HG03103 (cell line): ENCODE results near the gene SCAF8.

Source experiments
- ATAC-seq: cut with Tn5 transposase; IDR thresholded peaks from one replicate; pipeline ENCODE4 v1.9.1; 2021; ENCODE audit warnings: low read depth; ENCODE audit not compliant: unreplicated experiment

The SCAF8 gene

DNA sequence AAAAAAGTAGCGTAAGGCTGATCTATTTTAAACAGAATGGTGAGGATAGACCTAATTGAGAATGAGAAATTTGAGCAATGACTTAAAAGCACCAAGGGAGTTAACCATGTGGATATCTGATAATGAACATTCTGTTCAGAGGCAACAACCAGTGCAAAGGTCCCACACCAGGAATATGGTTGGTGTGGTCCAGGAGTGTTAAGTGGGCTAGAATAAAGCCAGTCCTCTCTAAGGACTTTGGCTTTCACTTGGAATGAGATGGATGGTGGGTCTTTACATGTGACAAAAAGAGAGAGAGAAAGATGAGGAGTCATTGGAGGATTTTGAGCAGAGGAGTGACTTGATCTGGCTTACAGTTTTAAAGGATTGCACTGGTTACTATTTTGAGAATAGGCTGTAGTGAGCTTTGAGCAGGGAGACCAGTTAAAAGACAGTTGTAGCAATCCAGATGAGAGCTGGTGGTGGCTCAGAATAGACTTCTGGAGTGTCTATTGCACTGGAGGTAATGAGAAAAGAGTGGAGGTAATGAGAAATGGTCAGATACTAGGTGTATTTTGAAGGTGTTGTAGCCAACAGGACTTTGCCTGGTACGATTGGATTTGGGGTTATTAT lies 89.8 kb downstream of the SCAF8 start:
- no peak for ATAC-seq

- no peak for ATAC-seq
Measured at GRCh38 chr6:154824076-154824475, 90.9 kb downstream of the SCAF8 start.

GRCh38 chr6:154829970-154830369 lies 96.8 kb downstream of the SCAF8 start:
- no peak for ATAC-seq

- ATAC-seq: no peak
Measured at GRCh38 chr6:154830771-154831170, 97.6 kb downstream of the SCAF8 start.

DNA sequence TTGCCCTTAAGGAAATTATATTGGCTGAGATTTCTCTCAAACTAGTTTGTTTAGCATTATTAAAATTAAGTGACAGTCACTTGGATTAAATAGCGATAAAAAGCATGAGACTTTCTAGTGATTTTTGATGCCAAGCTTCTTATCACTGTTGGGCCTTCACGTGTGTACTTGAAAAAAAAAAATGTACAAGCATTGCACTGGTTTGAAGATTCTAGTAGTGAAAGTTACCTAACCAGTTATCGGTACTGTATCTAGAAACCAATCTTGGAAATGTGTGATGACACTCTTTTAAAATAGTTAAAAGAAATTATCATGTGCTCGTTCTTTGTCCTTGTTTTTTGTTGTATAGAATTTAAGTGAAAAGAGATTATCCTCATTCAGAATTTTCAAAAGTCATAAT lies 102.1 kb downstream of the SCAF8 start:
- no peak for ATAC-seq

DNA sequence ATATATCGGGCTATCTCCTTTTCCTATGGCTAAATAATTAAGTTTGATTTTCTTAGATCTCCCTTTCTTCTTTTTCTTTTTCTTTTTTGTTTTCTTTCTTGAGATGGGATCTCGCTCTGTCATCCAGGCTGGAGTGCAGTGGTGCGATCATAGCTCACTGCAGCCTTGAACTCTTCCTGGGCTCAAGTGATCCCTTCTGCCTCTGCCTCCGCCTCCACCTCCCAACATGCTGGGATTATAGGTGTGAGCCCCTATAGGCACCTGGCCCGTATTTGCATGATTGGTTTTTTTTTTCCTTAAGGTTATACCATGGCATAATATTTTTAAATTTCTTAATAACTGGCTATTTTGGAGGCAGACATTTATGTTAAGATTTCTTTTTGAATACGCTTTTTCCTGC lies 106.3 kb downstream of the SCAF8 start:
- ATAC-seq: no peak

- no peak for ATAC-seq
Measured at GRCh38 chr6:154840363-154840762, 107.1 kb downstream of the SCAF8 start.

DNA sequence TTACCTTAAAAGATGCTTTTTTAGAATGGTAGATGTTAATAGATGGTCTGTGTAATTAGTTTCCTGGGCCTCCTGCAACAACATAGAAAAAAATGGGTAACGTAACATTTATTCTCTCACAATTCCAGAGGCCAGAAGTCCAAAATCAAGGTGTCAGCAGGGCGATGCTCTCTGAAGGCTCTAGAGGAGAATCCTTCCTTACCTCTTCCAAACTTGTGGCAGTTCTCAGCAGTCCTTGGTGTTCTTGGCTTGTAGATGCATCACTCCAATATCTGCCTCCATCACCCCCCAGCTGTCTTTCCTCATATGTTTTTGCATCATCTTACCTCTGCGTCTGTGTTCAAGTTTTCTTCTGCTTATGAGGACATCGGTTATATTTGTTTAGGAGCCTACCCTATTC lies 107.9 kb downstream of the SCAF8 start:
- ATAC-seq: no peak

DNA sequence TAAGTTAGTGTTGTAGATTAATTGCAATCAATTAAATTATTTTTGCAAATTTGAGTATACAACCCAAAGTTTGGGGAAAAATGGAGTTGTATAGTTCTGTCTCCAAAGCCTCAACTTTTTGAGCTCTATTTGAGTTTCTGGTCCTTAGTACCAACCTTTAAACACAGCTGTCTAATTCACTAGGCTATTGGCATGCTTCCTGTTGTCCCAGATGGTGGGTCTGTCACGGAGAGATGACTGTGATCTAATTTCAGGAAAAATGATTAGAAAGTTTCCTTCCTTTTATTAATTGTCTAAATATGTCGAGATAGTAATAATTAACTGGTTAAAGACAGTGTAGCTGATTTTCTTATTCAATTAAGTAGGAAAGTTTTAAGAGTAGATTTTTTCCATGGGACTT lies 109.6 kb downstream of the SCAF8 start:
- ATAC-seq: no peak

GRCh38 chr6:154847318-154847717 lies 114.1 kb downstream of the SCAF8 start:
- no peak for ATAC-seq

DNA sequence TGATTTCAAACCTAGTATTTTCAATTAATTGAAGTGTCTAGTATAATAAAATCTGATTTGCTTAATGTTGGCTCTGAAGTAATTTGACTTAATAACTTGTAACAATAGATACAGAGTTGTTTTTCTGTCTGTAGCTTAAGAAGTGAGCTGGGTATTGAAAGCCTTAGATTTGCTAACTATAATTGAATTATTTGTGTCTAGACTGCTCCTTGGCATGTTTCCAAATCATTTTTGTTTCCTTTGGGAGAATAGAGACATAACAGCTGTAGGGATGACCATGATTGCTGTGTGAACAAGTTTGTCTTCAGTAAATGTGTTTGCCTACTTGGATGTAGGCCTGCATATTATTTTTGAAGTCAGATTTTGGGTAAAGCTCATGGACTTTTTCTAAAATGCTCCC lies 115.4 kb downstream of the SCAF8 start:
- ATAC-seq: no peak

GRCh38 chr6:154849475-154849874 lies 116.3 kb downstream of the SCAF8 start:
- no peak for ATAC-seq

DNA sequence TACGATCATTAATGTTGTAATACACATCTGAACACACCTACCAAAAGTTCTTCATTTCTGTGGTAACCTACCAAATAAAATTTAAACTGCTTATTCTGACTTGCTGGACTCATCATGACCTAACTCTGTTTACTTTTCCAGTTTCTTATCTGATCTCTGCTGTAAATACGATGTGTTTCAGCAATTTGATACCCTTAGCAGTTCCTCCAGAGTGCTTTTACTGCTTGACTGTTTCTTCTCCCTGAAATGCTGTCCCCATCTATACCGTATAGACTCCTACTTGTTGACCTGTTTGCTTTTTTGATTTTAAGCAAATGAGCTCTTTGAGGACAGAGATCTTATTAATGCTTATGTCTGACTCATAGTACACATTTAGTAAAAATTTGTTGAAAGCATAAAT lies 119.5 kb downstream of the SCAF8 start:
- ATAC-seq: no peak

DNA sequence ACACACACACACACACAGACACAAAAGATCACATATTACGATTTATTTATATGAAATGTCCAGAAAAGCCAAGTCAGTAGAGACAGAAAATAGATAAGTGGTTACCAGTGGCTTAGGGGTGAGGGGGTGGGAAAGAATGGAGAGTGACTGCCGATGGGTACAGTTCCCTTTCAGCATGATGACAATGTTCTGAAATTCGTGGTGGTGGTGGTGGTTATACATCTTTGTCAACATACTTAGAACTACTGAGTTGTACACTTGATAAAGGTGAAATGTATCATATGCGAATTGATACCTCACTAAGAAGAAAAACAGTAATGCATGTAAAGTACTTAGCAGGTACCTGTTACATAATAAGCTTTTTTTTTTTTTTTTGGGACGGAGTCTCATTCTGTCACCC lies 124.3 kb downstream of the SCAF8 start:
- no peak for ATAC-seq

DNA sequence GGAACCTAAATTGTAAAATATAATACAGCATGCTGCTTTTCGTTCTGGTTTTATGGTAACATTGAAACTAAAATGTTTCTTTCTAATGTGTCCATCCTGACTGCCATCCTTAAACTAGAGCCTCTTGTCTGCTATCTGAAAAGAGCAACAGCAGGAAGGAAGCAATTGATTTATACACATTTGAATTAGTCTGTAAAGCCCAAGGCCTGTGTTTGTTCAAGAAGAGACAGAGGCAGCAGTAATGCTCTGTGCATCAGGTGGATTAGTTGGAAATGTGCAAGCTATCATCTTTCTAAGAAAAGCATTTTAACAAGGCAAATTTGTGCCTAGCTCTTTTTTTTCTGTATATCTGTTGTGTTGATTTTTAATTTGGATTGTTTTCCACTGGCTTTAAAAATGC lies 128.6 kb downstream of the SCAF8 start:
- no peak for ATAC-seq

DNA sequence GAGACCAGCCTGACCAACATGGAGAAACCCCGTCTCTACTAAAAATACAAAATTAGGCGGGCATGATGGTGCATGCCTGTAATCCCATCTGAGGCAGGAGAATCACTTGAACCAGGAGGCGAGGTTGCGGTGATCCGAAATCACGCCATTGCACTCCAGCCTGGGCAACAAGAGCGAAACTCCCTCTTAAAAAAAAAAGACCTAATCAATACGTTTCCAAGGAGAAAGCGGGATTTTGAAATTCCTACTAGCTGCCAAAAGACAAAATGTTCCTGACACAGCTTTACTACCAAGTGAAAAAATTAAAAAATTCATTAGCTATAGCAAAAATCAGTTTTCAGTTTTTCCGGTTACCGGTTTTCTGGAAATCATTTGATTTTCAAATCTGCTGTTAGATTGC lies 129.3 kb downstream of the SCAF8 start:
- no peak for ATAC-seq

DNA sequence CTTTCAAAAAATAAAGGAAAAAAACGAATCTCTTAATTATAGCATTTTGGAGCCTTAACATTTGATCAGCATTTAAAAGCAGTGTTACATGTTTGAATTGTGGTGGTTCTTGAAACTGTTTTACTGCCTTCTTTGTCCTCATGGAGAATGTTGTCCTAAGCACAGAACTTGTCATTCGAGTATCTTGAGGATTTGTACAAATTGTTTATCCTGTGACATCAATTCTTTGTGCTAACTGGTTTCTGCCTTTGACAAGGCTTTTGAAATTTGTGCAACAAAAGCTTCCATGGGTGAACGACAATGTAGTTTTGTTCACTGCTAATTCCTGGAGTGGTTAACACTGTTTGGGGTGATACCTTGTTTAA lies 130.8 kb downstream of the SCAF8 start:
- ATAC-seq: no peak

DNA sequence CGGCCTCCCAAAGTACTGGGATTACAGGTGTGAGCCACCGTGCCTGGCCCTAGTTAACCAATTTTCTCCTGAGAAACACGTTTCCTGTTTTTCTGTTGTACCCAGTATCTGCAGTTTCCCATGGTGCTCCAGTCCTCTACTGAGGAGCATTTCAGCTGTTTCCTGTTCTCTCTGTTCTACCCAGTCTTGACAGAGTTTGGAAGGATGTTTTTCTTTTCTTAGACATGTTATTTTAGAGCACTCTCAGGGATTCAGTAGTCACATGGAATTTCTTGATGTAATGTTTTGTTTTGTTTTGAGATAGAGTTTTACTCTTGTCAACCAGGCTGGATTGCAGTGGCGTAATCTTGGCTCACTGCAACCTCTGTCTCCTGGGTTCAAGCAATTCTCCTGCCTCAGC lies 132.1 kb downstream of the SCAF8 start:
- no peak for ATAC-seq

DNA sequence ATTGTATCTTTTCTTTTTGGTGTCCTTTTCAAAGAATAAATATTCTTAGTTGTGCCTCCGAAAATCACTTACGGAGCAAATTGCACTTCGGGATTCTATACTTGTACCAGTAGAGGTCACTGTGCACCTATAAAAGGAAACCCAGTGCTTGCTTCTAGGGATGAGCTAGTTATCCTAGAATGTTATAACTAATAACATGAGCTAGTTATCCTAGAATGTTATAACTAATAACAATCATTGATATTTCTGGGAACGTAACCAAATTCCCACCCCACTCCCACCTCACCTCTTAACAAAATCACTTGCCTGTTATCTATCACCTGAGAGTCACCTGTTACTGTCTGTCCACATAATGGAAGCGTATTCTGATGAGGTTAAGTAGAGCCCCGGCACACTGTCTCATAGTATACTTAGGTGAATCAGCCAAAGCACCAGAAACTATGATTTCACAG lies 135.0 kb downstream of the SCAF8 start:
- ATAC-seq: no peak

GRCh38 chr6:154872542-154873114 lies 139.4 kb downstream of the SCAF8 start:
- ATAC-seq: no peak

GRCh38 chr6:154873546-154873945 lies 140.3 kb downstream of the SCAF8 start:
- no peak for ATAC-seq

DNA sequence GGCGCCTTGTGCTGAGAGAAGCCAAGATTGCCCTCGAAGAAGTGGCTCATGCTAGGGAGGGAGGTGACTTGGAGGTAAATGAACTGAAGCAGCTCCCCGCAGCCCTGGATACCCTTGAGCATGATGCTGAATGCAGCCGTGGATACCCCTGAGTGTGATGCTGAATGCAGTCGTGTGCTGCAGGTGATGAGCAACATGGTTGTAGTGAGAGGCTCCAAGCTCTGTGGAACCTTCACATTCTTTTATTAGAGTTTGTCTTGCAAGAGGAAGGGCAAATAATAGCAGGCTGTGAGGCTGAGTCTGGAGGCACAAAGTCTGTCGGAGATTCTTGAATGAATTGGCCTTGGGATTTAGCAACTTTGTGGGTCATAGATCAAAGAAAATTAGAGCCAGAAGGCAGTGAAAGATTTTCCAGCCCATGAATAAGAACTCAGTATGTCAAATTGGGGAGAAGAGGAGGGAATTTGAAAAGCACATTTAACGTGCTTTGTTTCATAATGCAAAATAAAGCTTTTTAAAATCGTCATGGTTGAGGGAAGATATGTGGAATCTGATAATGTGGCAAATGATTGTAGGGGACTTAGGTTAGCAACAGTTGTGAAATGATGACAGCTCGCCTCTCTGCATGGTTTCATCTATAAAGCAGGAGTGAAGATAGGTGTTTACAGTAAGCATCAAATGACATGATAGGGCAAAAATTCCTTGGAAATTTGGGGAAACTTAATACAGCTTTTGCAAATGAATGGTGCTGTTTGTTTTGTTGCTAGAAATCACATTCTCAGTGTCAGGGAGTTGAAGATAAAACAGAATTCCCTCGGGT lies 141.8 kb downstream of the SCAF8 start:
- no peak for ATAC-seq
